Ishikawa (cell line): ENCODE data around the gene MCAT.

Experiments used
- CREB1 ChIP-seq: IDR thresholded peaks from 2 replicates; pipeline ENCODE4 v1.6.1; 2012; ENCODE audit warnings: low read depth
- EP300 ChIP-seq: IDR thresholded peaks from 2 replicates; pipeline ENCODE4 v1.6.1; 2012; ENCODE audit warnings: borderline replicate concordance

DNA sequence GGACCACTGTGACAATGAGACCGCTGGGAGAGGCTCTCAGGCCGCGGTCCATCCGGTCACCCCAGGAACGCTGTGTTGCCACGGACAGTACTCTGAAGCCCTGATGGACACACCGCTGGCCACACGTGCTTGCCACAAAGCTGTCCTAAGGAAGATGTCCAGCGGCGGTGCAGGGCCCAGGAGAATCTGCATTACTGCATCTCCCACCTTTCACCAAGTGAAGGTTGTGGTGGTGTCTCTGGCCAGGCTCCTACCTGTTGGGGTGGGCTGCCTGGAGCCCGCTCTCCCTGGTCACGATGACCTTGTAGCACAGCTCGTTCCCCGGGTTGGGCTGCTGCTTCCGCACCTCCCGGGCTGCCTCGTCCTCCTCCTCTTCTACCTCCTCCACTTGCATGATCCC is 39.5 kb upstream of the MCAT start:
- TF ChIP-seq CREB1 (no peak), EP300 (no peak)
